ENCODE results near the gene TPRA1.
"Not testable (repeated sequence)": the region's sequence is repeated elsewhere in the genome, so short reads cannot be mapped to it uniquely, and the experiment has no call there.

TPRA1 gene

GRCh38 chr3:127616836-127617605 lies 26.5 kb upstream of the TPRA1 start:
- in situ Hi-C loops (cut with HindIII; ENCODE audit: low sequenced_read_pairs): no loop called here

- in situ Hi-C loops (cut with HindIII; ENCODE audit: low sequenced_read_pairs): no loop called here
Observed at GRCh38 chr3:127615631-127616305, 25.2 kb upstream of the TPRA1 start.

DNA sequence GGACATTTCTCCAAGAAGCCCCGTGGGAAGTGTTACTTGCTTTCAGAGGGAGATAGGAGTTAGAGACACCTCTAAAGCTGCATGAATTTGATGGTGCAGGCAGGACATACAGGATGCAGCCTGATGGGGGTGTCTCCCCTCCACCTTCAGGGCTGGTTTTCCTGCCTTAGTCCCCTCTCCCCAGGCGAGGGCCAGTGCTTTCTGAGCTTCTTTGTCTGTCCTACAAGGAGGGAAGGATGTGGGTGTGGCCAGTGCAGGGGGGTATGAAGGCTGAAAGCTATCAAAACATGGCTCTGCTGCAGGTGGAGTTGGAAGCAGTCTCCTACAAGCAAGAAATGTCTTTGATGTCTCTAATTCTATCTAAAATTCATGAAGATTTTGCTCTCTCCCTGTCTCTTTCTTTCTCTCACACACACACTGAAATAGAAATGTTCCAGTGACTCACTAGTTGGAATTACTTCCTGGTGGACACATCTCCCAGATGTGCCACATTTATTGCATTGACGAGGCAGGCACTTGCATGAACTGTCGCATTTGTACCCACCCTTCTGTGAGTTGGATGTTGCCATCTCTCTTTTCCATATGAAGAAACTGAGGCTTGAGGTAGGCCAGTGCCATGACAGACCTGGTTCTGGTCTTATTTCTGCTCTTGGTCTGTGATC lies 24.5 kb upstream of the TPRA1 start:
- in situ Hi-C loops (cut with HindIII; ENCODE audit: low sequenced_read_pairs): no loop called here

DNA sequence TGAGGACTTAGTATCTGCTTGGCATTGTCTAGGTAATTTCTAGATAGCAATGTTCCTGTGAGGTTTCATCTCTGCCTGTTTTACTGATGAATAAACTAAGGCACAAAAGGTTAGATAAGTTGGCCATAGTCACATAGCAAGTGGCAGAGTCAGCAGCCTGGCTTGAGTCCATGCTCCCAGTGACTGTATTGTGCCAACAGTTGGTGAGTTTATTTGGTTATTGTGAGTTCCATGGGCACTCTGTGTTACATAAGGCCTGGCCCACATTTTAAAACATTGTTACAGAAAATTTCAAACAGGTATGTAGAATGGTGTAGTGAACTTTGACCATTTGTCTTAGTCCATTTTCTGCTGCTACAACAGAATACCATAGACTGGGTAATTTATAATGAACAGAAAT lies 22.9 kb upstream of the TPRA1 start:
- in situ Hi-C loops (cut with HindIII; ENCODE audit: low sequenced_read_pairs): no loop called here

DNA sequence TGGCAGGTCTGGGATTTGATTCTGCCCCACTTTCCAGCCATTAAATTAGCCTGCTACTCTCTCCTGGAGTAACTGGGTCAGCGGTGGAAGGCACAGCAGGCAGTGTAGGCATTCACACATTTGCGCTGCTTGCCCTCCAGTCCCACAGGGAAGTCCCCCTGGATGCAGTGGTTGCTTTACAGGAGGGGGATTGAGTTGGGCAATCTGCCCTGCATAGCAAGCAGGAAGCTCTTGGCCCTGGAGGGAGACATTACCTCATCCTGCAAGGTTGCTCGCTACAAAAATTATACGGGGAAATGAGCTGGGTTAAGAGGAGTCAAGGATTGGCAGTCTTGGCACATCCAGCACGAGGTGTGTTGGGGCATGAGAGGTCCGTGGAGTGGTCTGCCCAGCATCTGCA lies 22.4 kb upstream of the TPRA1 start:
- in situ Hi-C loops (cut with HindIII; ENCODE audit: low sequenced_read_pairs): no loop called here

DNA sequence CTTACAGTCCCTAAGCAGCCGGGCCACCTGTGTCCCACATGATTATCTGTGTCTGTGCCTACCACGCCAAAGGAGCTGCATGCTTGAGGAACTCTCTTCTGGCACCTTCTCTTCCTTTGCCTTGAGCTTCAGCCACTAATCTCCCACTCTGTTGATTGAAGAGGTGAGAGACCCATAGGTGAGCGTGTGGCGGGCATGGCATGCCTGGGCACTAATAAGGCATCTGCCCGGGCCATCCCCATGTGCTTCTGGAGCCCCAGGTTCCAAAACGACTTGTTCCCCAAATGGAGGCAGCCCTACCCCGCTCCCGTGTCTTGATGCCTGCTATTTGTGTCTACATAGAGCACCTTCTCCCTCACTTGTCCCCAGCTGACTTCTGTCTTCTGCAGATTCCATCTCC lies 20.7 kb upstream of the TPRA1 start:
- in situ Hi-C loops (cut with HindIII; ENCODE audit: low sequenced_read_pairs): no loop called here

GRCh38 chr3:127610105-127610504 lies 19.6 kb upstream of the TPRA1 start:
- in situ Hi-C loops (cut with HindIII; ENCODE audit: low sequenced_read_pairs): no loop called here

GRCh38 chr3:127608362-127608718 lies 17.8 kb upstream of the TPRA1 start:
- in situ Hi-C loops (cut with HindIII; ENCODE audit: low sequenced_read_pairs): no loop called here

- in situ Hi-C loops (cut with HindIII; ENCODE audit: low sequenced_read_pairs): no loop called here
Observed at GRCh38 chr3:127607675-127608361, 17.3 kb upstream of the TPRA1 start.

- in situ Hi-C loops (cut with HindIII; ENCODE audit: low sequenced_read_pairs): no loop called here
Observed at GRCh38 chr3:127606981-127607595, 16.6 kb upstream of the TPRA1 start.

- in situ Hi-C loops (cut with HindIII; ENCODE audit: low sequenced_read_pairs): no loop called here
Observed at GRCh38 chr3:127606086-127606805, 15.7 kb upstream of the TPRA1 start.

GRCh38 chr3:127605547-127605946 lies 15.0 kb upstream of the TPRA1 start:
- in situ Hi-C loops (cut with HindIII; ENCODE audit: low sequenced_read_pairs): not testable (repeated sequence)

- in situ Hi-C loops (cut with HindIII; ENCODE audit: low sequenced_read_pairs): no loop called here
Observed at GRCh38 chr3:127604546-127605165, 14.1 kb upstream of the TPRA1 start.

DNA sequence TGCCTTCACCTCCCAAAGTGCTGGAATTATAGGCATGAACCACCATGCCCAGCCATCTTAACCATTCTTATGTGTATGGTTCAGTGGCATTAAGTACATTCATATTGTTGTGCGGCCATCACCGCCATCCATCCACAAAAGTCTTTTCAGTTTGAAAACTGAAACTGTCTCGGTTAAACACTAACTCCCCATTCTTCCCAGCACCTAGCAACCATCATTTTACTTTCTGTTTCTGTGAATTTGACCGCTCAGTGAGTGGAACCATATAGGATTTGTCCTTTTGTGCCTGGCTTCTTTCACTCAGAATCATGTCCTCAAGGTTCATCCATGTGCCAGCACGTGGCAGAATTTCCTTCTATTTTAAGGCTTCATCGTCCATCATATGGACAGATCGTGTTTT lies 13.5 kb upstream of the TPRA1 start:
- in situ Hi-C loops (cut with HindIII; ENCODE audit: low sequenced_read_pairs): no loop called here

DNA sequence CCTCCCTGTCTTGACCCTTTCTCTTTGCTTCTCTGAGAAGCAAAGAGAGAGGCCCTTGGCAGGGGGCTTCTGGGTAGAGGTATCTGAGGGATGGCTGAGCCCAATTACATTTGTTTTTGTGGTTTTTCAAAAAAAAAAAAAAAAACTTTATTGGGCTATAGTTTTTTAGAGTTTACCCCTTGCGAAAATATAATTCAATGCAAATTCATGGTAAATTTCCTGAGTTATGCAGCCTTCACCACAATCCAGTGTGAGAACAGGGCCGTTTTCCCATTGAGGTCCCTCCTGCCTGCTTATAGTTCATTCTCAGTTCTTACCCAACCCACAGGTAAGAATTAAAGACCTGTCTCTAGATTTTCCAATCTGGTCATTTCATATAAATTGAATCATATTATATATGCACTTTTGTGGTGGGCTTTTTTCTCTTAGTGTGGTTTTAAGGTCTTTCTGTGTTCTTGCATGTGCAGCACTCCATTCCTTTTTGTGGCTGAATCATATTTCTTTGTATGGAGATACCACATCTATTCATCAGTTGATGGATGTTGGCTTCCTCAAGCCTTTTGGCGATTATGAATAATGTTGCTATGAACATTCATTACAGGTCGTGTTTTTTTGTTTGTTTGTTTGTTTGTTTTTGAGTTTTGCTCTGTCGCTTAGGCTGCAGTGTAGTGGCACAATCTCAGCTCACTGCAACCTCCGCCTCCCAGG lies 10.4 kb upstream of the TPRA1 start:
- in situ Hi-C loops (cut with HindIII; ENCODE audit: low sequenced_read_pairs): no loop called here

GRCh38 chr3:127598841-127599570 lies 8.5 kb upstream of the TPRA1 start:
- in situ Hi-C loops (cut with HindIII; ENCODE audit: low sequenced_read_pairs): no loop called here

GRCh38 chr3:127597020-127597771 lies 6.7 kb upstream of the TPRA1 start:
- in situ Hi-C loops (cut with HindIII; ENCODE audit: low sequenced_read_pairs): no loop called here

DNA sequence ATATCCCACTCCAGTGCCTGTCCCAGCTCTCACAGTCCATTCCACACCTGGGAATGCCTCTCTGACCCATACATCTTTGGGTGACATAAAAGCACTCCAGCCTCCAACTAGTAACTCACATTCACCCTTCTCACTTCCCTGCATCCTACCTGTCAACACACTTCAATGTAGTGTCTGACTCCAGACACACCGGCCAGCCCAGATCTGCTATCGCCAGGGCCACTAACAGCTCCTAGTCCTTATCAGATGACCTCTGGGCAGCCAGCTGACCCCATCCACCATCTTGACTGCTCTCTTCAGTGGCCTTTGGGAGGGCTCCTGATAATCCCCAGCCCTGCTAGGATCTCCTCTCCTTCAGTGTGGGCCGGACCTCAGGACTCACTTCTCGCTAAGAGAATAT lies 4.8 kb upstream of the TPRA1 start:
- in situ Hi-C loops (cut with HindIII; ENCODE audit: low sequenced_read_pairs): no loop called here

Measured in DLD1 (cell line).